H1 (cell line): ENCODE data around the gene SUPT20HL1. TPM values are rescaled to one million over a fixed set of nuclear protein-coding genes. Genes with fewer than 3 reads are reported as not detected.

Experiments used
- CTCF ChIA-PET: fragments of 300-600 bp; sonication (Branson Sonifier 250); formaldehyde crosslinking; loops from one replicate; lab custom pipeline; 2021; ENCODE audit not compliant: partially characterized antibody; lab: Charles Lee
- POLR2A ChIA-PET: fragments of 300-600 bp; sonication (Branson Sonifier 250); formaldehyde crosslinking; loops from one replicate; lab custom pipeline; 2021; ENCODE audit warnings: inconsistent platforms; ENCODE audit not compliant: partially characterized antibody; lab: Charles Lee
- DNase-seq, 2 experiments: peaks; one replicate each; pipeline versions ENCODE4 v3.0.0 to v3.0.0-alpha.2; 2010 to 2022; ENCODE audit warnings: low spot score in 2 of 2, low read depth in 1 of 2, mixed read lengths in 1 of 2
- FAIRE-seq: peaks from 2 replicates; lab custom pipeline; 2011; peaks lifted over from hg19 to GRCh38; lab: Jason Lieb, UNC
- H2AFZ ChIP-seq: 2 replicates; pipeline ENCODE4 v1.8.1; 2012; ENCODE audit warnings: low read length, inconsistent platforms
- H2AK5ac ChIP-seq: 2 replicates; pipeline ENCODE4 v1.6.1; 2013; ENCODE audit warnings: low read depth, low read length
- H2BK120ac ChIP-seq: replicated peaks from 2 replicates; pipeline ENCODE3; 2013; ENCODE audit warnings: low read depth, low read length, inconsistent platforms
- H2BK12ac ChIP-seq: 2 replicates; pipeline ENCODE4 v1.6.1; 2013; ENCODE audit warnings: low read depth, low read length
- H2BK15ac ChIP-seq: 2 replicates; pipeline ENCODE4 v1.6.1; 2013; ENCODE audit warnings: low read length
- H2BK20ac ChIP-seq: 2 replicates; pipeline ENCODE4 v1.6.1; 2013; ENCODE audit warnings: low read length
- H2BK5ac ChIP-seq: 2 replicates; pipeline ENCODE4 v1.6.1; 2013; ENCODE audit warnings: low read depth, low read length
- H3K14ac ChIP-seq: 2 replicates; pipeline ENCODE4 v1.6.1; 2013; ENCODE audit warnings: inconsistent platforms; ENCODE audit not compliant: insufficient read length
- H3K18ac ChIP-seq: 2 replicates; pipeline ENCODE4 v1.6.1; 2013; ENCODE audit warnings: low read length; ENCODE audit errors: extremely low read depth
- H3K23ac ChIP-seq: 2 replicates; pipeline ENCODE4 v1.6.1; 2013; ENCODE audit warnings: inconsistent platforms; ENCODE audit not compliant: insufficient read length
- H3K23me2 ChIP-seq: 2 replicates; pipeline ENCODE4 v1.6.1; 2013; ENCODE audit warnings: low read depth, low read length
- H3K27ac ChIP-seq: 2 replicates; pipeline ENCODE4 v1.6.1; 2011; ENCODE audit warnings: low read depth, low read length, inconsistent platforms
- H3K27me3 ChIP-seq, 4 experiments: replicated peaks in 1 of 4; 1 replicate in 1 of 4; 2 replicates in 3 of 4; pipeline versions ENCODE4 v1.6.1 to v1.8.1; 2011 to 2013; ENCODE audit warnings: low read length in 3 of 4, mild to moderate bottlenecking in 3 of 4, inconsistent platforms in 2 of 4, mixed read lengths in 2 of 4, moderate library complexity in 1 of 4; ENCODE audit not compliant: control insufficient read depth in 3 of 4, insufficient read depth in 3 of 4; ENCODE audit errors: extremely low read depth in 1 of 4
- H3K36me3 ChIP-seq, 4 experiments: 2 replicates each; pipeline versions ENCODE4 v1.6.1 to v1.8.1; 2011 to 2013; ENCODE audit warnings: mild to moderate bottlenecking in 4 of 4, low read length in 3 of 4, moderate library complexity in 2 of 4, control low read depth in 1 of 4, inconsistent platforms in 1 of 4; ENCODE audit not compliant: insufficient read depth in 4 of 4, control insufficient read depth in 2 of 4
- H3K4ac ChIP-seq: replicated peaks from 2 replicates; pipeline ENCODE3; 2013; ENCODE audit warnings: low read length, low read depth, mixed read lengths, inconsistent platforms; ENCODE audit not compliant: insufficient read length
- H3K4me1 ChIP-seq, 4 experiments: replicated peaks in 1 of 4; 1 replicate in 1 of 4; 2 replicates in 3 of 4; pipeline versions ENCODE4 v1.6.1 to v1.8.1; 2011 to 2013; ENCODE audit warnings: low read length in 3 of 4, inconsistent platforms in 2 of 4, mixed read lengths in 1 of 4; ENCODE audit not compliant: insufficient read depth in 4 of 4, control insufficient read depth in 3 of 4
- H3K4me2 ChIP-seq, 2 experiments: 2 replicates each; pipeline versions ENCODE4 v1.6.1 to v1.8.1; 2011 to 2013; ENCODE audit warnings: low read depth in 2 of 2, low read length in 2 of 2, control low read depth in 1 of 2, inconsistent platforms in 1 of 2, mild to moderate bottlenecking in 1 of 2; ENCODE audit not compliant: insufficient read depth in 1 of 2
- H3K4me3 ChIP-seq, 4 experiments: fragments of 200-600, 300-600 bp in 1 of 4; sonication (generic), shearing (Covaris generic), sonication (Bioruptor Twin) in 1 of 4; 2 replicates each; pipeline versions ENCODE4 v1.5.1 to v1.8.1; 2011 to 2016; ENCODE audit warnings: low read length in 4 of 4, low read depth in 3 of 4, control low read depth in 2 of 4, inconsistent platforms in 2 of 4, mild to moderate bottlenecking in 2 of 4, mixed read lengths in 1 of 4, moderate library complexity in 1 of 4; ENCODE audit not compliant: insufficient read depth in 2 of 4; ENCODE audit errors: extremely low read depth in 1 of 4
- H3K56ac ChIP-seq: replicated peaks from 2 replicates; pipeline ENCODE3; 2013; ENCODE audit warnings: low read depth, mild to moderate bottlenecking, mixed read lengths, low read length, inconsistent platforms; ENCODE audit not compliant: insufficient read length
- H3K79me1 ChIP-seq: 2 replicates; pipeline ENCODE4 v1.6.1; 2013; ENCODE audit warnings: low read depth, low read length, control low read depth
- H3K79me2 ChIP-seq, 2 experiments: 2 replicates each; pipeline versions ENCODE4 v1.6.1 to v1.8.1; 2012 to 2013; ENCODE audit warnings: low read length in 2 of 2, mild to moderate bottlenecking in 2 of 2, inconsistent platforms in 1 of 2; ENCODE audit not compliant: insufficient read depth in 2 of 2, control insufficient read depth in 1 of 2
- H3K9ac ChIP-seq, 4 experiments: replicated peaks in 1 of 4; 1 replicate in 1 of 4; 2 replicates in 3 of 4; pipeline versions ENCODE4 v1.6.1 to v1.8.1; 2011 to 2013; ENCODE audit warnings: low read depth in 3 of 4, low read length in 3 of 4, control low read depth in 2 of 4, mild to moderate bottlenecking in 2 of 4, moderate library complexity in 2 of 4, inconsistent platforms in 1 of 4; ENCODE audit errors: extremely low read depth in 1 of 4
- H3K9me3 ChIP-seq, 2 experiments: 2 replicates each; pipeline versions ENCODE4 v1.6.1 to v1.8.1; 2012 to 2013; ENCODE audit warnings: mild to moderate bottlenecking in 2 of 2, moderate library complexity in 2 of 2, control low read depth in 1 of 2, inconsistent platforms in 1 of 2, low read depth in 1 of 2, low read length in 1 of 2, mixed read lengths in 1 of 2; ENCODE audit not compliant: insufficient read depth in 2 of 2
- H4K20me1 ChIP-seq, 2 experiments: replicated peaks in 1 of 2; 2 replicates each; pipeline versions ENCODE3 to v1.8.1; 2011 to 2013; ENCODE audit warnings: inconsistent platforms in 2 of 2, low read length in 2 of 2, mild to moderate bottlenecking in 1 of 2; ENCODE audit not compliant: insufficient read depth in 2 of 2, control insufficient read depth in 1 of 2
- H4K5ac ChIP-seq: 2 replicates; pipeline ENCODE4 v1.6.1; 2013; ENCODE audit warnings: low read length, low read depth, mixed read lengths, inconsistent platforms; ENCODE audit not compliant: insufficient read length
- H4K8ac ChIP-seq: 2 replicates; pipeline ENCODE4 v1.8.0; 2013; ENCODE audit warnings: mild to moderate bottlenecking, moderate library complexity, low read length, inconsistent platforms; ENCODE audit not compliant: insufficient read depth; ENCODE audit errors: extremely low read depth
- H4K91ac ChIP-seq: replicated peaks from 2 replicates; pipeline ENCODE3; 2013; ENCODE audit warnings: low read length, mixed read lengths, inconsistent platforms; ENCODE audit not compliant: insufficient read length
- CHD1 ChIP-seq: IDR thresholded peaks from 2 replicates; pipeline ENCODE4 v1.6.1; 2012; ENCODE audit warnings: low read depth, low read length, improper control_type of control experiment
- CTCF ChIP-seq, 3 experiments: IDR thresholded peaks; 1 replicate in 2 of 3; 2 replicates in 1 of 3; pipeline versions ENCODE4 v1.5.1 to v1.6.1; 2011; ENCODE audit warnings: low read length in 3 of 3, mild to moderate bottlenecking in 3 of 3, inconsistent platforms in 2 of 3, low read depth in 1 of 3, moderate library complexity in 1 of 3; ENCODE audit not compliant: insufficient read depth in 1 of 3; ENCODE audit errors: control extremely low read depth in 1 of 3
- MAX ChIP-seq: IDR thresholded peaks from 2 replicates; pipeline ENCODE4 v1.6.1; 2012; ENCODE audit warnings: inconsistent platforms
- RAD21 ChIP-seq, 2 experiments: IDR thresholded peaks in 1 of 2; conservative IDR thresholded peaks in 1 of 2; 2 replicates each; pipeline ENCODE4 v1.6.1; 2011; ENCODE audit warnings: low read depth in 2 of 2, low read length in 2 of 2, improper control_type of control experiment in 1 of 2, inconsistent platforms in 1 of 2, mild to moderate bottlenecking in 1 of 2, moderate library complexity in 1 of 2
- WGBS, 2 experiments: shearing (Covaris generic) in 1 of 2; methylation state at CpG; one replicate each; pipeline versions ENCODE4 v1.1.6 to v1.1.7; 2013 to 2015; ENCODE audit warnings: low lambda C conversion rate in 2 of 2, mixed read lengths in 2 of 2, inconsistent platforms in 1 of 2, low coverage in 1 of 2, missing lambda C conversion rate in 1 of 2; ENCODE audit not compliant: insufficient replicate concordance in 2 of 2, insufficient coverage in 1 of 2, insufficient read length in 1 of 2; ENCODE audit errors: extremely low coverage in 1 of 2, missing lambda C conversion rate in 1 of 2; 5-methylcytosine and 5-hydroxymethylcytosine counted together
- polyA plus RNA-seq, 7 experiments: library from polyadenylated mRNA; depleted of rRNA in 3 of 7; stranded (reverse) in 5 of 7; unstranded in 2 of 7; fragments of >200 nt in 5 of 7; fragments of 200-250 nt in 2 of 7; gene quantifications; 1 replicate in 5 of 7; 2 replicates in 1 of 7; 4 replicates in 1 of 7; pipeline versions ENCODE4 v1.2.1 to v1.2.3, GENCODE V29; 2011 to 2013; ENCODE audit warnings: missing spikeins in 2 of 7, mixed read lengths in 2 of 7
- total RNA-seq: library from RNA; stranded (reverse); fragmentation: NEBNext Ultra II Directional; extraction: Animal tissue kit (Norgen Biotek cat#: 25700); gene quantifications from 2 replicates; pipeline ENCODE4 v1.2.1, GENCODE V29; 2021

The SUPT20HL1 gene
- total and polyA plus RNA-seq, 2 of the 8 experiments (the other 6 are each of a cell fraction or from before 2014, with no cell fraction given): not detected

- FAIRE-seq: peak; percentile 19
These were observed 11.0 kb downstream of the SUPT20HL1 start for GRCh38 chrX:24371391-24371972.

More at GRCh38 chrX:24371391-24371972, 11.0 kb downstream of the SUPT20HL1 start:
- Histone ChIP-seq H3K79me2 (no peaks in the 10 kb centered on the region), H3K4me2 (peak overlapping the region; percentile 72 to 92), H3K36me3 (no peaks in the 10 kb centered on the region), H3K27me3 (peaks cover 0 to 7% (median 4%) of the 10 kb centered on the region in 4 experiments; a peak in 3 of 7 replicates), H3K4ac (no peak overlapping the region), H3K9ac (no peak overlapping the region), H2BK120ac (no peak overlapping the region), H4K5ac (no peak overlapping the region), H3K18ac (peak overlapping the region; percentile 93; the same call in 1 of the 2 replicates), H3K56ac (no peak overlapping the region), H3K14ac (no peak overlapping the region), H3K79me1 (no peaks in the 10 kb centered on the region), H3K9me3 (no peaks in the 10 kb centered on the region), H3K23ac (no peak overlapping the region), H2AFZ (peak overlapping the region; percentile 78; the same call in 1 of the 2 replicates), H4K91ac (peak overlapping the region; percentile 52), H2BK12ac (peak overlapping the region; percentile 98), H4K8ac (no peak overlapping the region), H3K4me1 (peaks cover 7 to 22% (median 13%) of the 10 kb centered on the region in 4 experiments; a peak in 6 of 7 replicates), H2AK5ac (no peak overlapping the region), H2BK15ac (no peak overlapping the region), H3K4me3 (peak overlapping the region in 3 of 4 experiments; percentile 18 to 53 (median 23); a peak in 4 of 8 replicates), H3K23me2 (peaks cover 5% of the 10 kb centered on the region; the same call in 1 of the 2 replicates), H4K20me1 (no peaks in the 10 kb centered on the region), H2BK5ac (0 out of 2 replicates have a peak overlapping the region, but pooled peaks have one; percentile 5), H2BK20ac (0 out of 2 replicates have a peak overlapping the region, but pooled peaks have one; percentile 72), H3K27ac (no peak overlapping the region)
- DNase-seq: peak in 1 of 2 experiments; percentile 72
- ChIA-PET CTCF (interaction anchor here (0.6 to 4.8 kb wide), 32 partner anchors 9 to 467 kb away, joined by 3 to 47 read pairs (median 4); no protein-coding TSS in a partner anchor), POLR2A (interaction anchor here (1.3 to 1.5 kb wide), 2 partner anchors 77 to 94 kb away, joined by 3 to 4 read pairs; partner anchors contain the start of gene PDK3)
- 6% methylated on average over 9 of the region's 14 CpGs; no CpG with 5 or more reads in 1 of the 2 experiments for WGBS, 2 experiments
- peak; percentile 74 to 80 for TF ChIP-seq RAD21 (IDR thresholded peaks at IDR 0.05 in 1 of 2, conservative IDR thresholded peaks at IDR 0.05 in 1 of 2; ENCODE audit: low read depth in 2 of 2, low read length in 2 of 2)
- no peak for TF ChIP-seq CHD1
- TF ChIP-seq MAX: no peak
- TF ChIP-seq CTCF (IDR thresholded peaks at IDR 0.05; ENCODE audit: control extremely low read depth in 1 of 3, insufficient read depth in 1 of 3, low read depth in 1 of 3, low read length in 3 of 3): peak; percentile 48 to 81 (median 61)
